Upper lobe of right lung (tissue), 1 donor: ENCODE data around the gene LLGL1. TPM values are rescaled to one million over a fixed set of nuclear protein-coding genes. Genes with fewer than 3 reads are reported as not detected.

ENCODE experiments used
- ATAC-seq: fragments of 200-7000 bp; cut with Tn5 transposase; one replicate; pipeline ENCODE4 v1.9.1; 2020; ENCODE audit warnings: mild to moderate bottlenecking, moderate library complexity
- DNase-seq: peaks from one replicate; pipeline ENCODE4 v3.0.0-alpha.2; 2020
- H3K27ac ChIP-seq: fragments of 200-600 bp; one replicate; pipeline ENCODE4 v1.8.0; 2022
- H3K27me3 ChIP-seq: fragments of 200-600 bp; one replicate; pipeline ENCODE4 v1.8.0; 2022; ENCODE audit warnings: mild to moderate bottlenecking
- H3K36me3 ChIP-seq: fragments of 200-600 bp; one replicate; pipeline ENCODE4 v1.8.0; 2022
- H3K4me1 ChIP-seq: fragments of 200-600 bp; one replicate; pipeline ENCODE4 v1.8.0; 2022
- H3K4me3 ChIP-seq: fragments of 200-600 bp; one replicate; pipeline ENCODE4 v1.8.0; 2022; ENCODE audit warnings: mild to moderate bottlenecking
- H3K9me3 ChIP-seq: fragments of 200-600 bp; one replicate; pipeline ENCODE4 v1.8.0; 2022
- intact Hi-C: fragments of 100-400 bp; cut with DNase I; formaldehyde crosslinking; loops from one replicate; pipeline ENCODE4 v1.11.0; 2022
- total RNA-seq: library from RNA; stranded (reverse); fragmentation: NEBNext Ultra II Directional; extraction: Animal tissue kit (Norgen Biotek cat#: 25700); gene quantifications from one replicate; pipeline ENCODE4 v1.2.1, GENCODE V29; 2021
- TF ChIP-seq, protein P1 (sequence below): fragments of 200-600 bp; IDR thresholded peaks from one replicate; pipeline ENCODE4 v1.8.0; 2022; ENCODE audit warnings: antibody characterized with exemption
- donor health status: DM: no; HTN: yes; CAD: no; lungs with severe emphysema.

Gene LLGL1
- total RNA-seq, 1 donor from 2014 or later = 11.7 TPM

DNA sequence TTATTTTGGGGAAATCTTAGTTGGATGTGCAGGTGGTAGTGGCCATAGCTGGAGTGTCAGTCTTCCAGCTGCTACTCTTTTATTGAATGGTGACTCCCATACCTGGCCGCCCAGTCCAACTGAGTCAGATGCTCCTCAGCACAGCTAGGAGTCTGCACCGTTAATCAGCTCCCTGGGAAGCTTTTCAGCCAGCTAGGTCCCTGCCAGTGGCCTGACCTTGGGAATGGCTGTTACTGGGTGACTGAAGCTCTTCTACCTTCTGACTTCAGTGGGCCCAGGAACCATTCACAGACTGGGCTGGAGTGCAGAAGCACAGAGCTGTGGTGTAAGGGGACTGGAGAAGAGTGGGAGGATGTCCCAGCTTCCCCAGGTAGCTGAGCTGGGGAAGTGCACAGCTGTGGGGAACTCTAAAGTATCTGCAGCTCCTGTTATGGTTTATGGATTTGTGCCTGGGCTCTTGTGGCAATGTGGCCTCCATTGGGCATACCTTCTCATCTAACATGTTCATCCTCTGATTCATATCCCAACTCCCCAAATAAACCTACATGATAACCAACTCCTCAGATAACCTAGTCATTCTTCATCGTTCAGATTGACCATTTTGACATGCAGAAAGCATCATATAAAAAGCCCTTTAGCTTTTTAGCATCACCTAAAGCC lies 27.8 kb upstream of the LLGL1 start:
- H3K36me3 ChIP-seq = peaks cover 55% of the 10 kb centered on the region
- DNase-seq (no peak), ATAC-seq (no peak)
- no peak overlapping the region for H3K4me3 ChIP-seq
- no peaks in the 10 kb centered on the region for H3K27me3 ChIP-seq
- TF ChIP-seq, protein P1, sequence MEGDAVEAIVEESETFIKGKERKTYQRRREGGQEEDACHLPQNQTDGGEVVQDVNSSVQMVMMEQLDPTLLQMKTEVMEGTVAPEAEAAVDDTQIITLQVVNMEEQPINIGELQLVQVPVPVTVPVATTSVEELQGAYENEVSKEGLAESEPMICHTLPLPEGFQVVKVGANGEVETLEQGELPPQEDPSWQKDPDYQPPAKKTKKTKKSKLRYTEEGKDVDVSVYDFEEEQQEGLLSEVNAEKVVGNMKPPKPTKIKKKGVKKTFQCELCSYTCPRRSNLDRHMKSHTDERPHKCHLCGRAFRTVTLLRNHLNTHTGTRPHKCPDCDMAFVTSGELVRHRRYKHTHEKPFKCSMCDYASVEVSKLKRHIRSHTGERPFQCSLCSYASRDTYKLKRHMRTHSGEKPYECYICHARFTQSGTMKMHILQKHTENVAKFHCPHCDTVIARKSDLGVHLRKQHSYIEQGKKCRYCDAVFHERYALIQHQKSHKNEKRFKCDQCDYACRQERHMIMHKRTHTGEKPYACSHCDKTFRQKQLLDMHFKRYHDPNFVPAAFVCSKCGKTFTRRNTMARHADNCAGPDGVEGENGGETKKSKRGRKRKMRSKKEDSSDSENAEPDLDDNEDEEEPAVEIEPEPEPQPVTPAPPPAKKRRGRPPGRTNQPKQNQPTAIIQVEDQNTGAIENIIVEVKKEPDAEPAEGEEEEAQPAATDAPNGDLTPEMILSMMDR = no peak
- no peaks in the 10 kb centered on the region for H3K9me3 ChIP-seq
- H3K4me1 ChIP-seq = peaks cover 8% of the 10 kb centered on the region
- intact Hi-C loops = no loop called here
- H3K27ac ChIP-seq = no peak overlapping the region

- H3K27ac ChIP-seq = no peak overlapping the region
- intact Hi-C loops = no loop called here
- peaks cover 55% of the 10 kb centered on the region for H3K36me3 ChIP-seq
- ATAC-seq (no peak), DNase-seq (no peak)
- H3K9me3 ChIP-seq = no peaks in the 10 kb centered on the region
- TF ChIP-seq, protein P1 = no peak
- no peak overlapping the region for H3K4me3 ChIP-seq
- H3K4me1 ChIP-seq = peaks cover 8% of the 10 kb centered on the region
- H3K27me3 ChIP-seq = no peaks in the 10 kb centered on the region
Measured at GRCh38 chr17:18198530-18198929, 26.9 kb upstream of the LLGL1 start.

GRCh38 chr17:18201108-18201507 lies 24.3 kb upstream of the LLGL1 start:
- no peaks in the 10 kb centered on the region for H3K27me3 ChIP-seq
- H3K9me3 ChIP-seq = no peaks in the 10 kb centered on the region
- TF ChIP-seq, protein P1 = no peak
- ATAC-seq = no peak
- peaks cover 48% of the 10 kb centered on the region for H3K36me3 ChIP-seq
- no peak for DNase-seq
- intact Hi-C loops = no loop called here
- no peak overlapping the region for H3K27ac ChIP-seq
- peaks cover 8% of the 10 kb centered on the region for H3K4me1 ChIP-seq
- H3K4me3 ChIP-seq = no peak overlapping the region

GRCh38 chr17:18203308-18203707 lies 22.1 kb upstream of the LLGL1 start:
- ATAC-seq (peak; percentile 32), DNase-seq (no peak)
- TF ChIP-seq, protein P1 = no peak
- Histone ChIP-seq H3K4me1 (peaks cover 8% of the 10 kb centered on the region), H3K4me3 (no peak overlapping the region), H3K9me3 (no peaks in the 10 kb centered on the region), H3K27me3 (no peaks in the 10 kb centered on the region), H3K27ac (no peak overlapping the region), H3K36me3 (peaks cover 48% of the 10 kb centered on the region)
- intact Hi-C loops = no loop called here

DNA sequence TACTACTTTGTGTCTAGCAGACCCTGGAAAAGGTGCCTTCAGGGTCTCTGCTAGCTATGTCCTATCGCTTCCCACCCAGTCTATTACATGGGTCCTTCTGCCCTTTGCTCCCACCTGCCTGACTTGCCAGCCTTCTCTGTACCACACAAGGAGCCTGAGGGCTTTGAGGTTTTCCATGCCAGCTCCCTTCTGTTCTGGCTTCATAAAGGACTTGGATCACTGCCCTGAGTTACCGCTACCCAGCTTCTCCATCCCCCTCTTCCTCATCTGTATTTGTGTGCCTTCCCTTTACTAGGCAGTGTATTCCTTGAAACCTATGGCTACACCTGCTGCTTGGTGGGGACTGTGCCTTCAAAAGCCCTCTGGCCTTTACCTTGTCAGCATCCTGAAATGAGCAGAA lies 19.6 kb upstream of the LLGL1 start:
- TF ChIP-seq, protein P1 = no peak
- Histone ChIP-seq H3K9me3 (no peaks in the 10 kb centered on the region), H3K4me1 (no peaks in the 10 kb centered on the region), H3K4me3 (no peak overlapping the region), H3K27me3 (no peaks in the 10 kb centered on the region), H3K27ac (no peak overlapping the region), H3K36me3 (peaks cover 59% of the 10 kb centered on the region)
- intact Hi-C loops = loop anchor here (2.0 kb wide), 1 partner anchor 31 kb away; no protein-coding TSS in a partner anchor
- DNase-seq = no peak
- ATAC-seq = no peak
